Central memory CD4-positive, alpha-beta T cell (primary cell): Measurements from ENCODE around the gene MRPL40.
"Not testable (repeated sequence)": the region's sequence is repeated elsewhere in the genome, so short reads cannot be mapped to it uniquely, and the experiment has no call there.

Source experiments
- DNase-seq: peaks from one replicate; pipeline ENCODE4 v3.0.0; 2022

MRPL40 gene

GRCh38 chr22:19407649-19408606 lies 24.4 kb upstream of the MRPL40 start:
- DNase-seq = no peak

- no peak for DNase-seq
Observed at GRCh38 chr22:19410941-19411689, 21.2 kb upstream of the MRPL40 start.

GRCh38 chr22:19411690-19412045 lies 20.7 kb upstream of the MRPL40 start:
- no peak for DNase-seq

GRCh38 chr22:19412478-19412877 lies 19.9 kb upstream of the MRPL40 start:
- DNase-seq = no peak

- no peak for DNase-seq
Observed at GRCh38 chr22:19412923-19413322, 19.4 kb upstream of the MRPL40 start.

GRCh38 chr22:19419086-19419463 lies 13.3 kb upstream of the MRPL40 start:
- no peak for DNase-seq

GRCh38 chr22:19419464-19420178 lies 12.7 kb upstream of the MRPL40 start:
- peak; percentile 59 for DNase-seq

GRCh38 chr22:19420321-19420720 lies 12.0 kb upstream of the MRPL40 start:
- no peak for DNase-seq

- no peak for DNase-seq
Observed at GRCh38 chr22:19422440-19423301, 9.7 kb upstream of the MRPL40 start.

- DNase-seq = no peak
Observed at GRCh38 chr22:19424186-19424500, 8.2 kb upstream of the MRPL40 start.

- DNase-seq = peak; percentile 42
Observed at GRCh38 chr22:19429950-19430889, 2.1 kb upstream of the MRPL40 start.

GRCh38 chr22:19430890-19431541 lies 1.3 kb upstream of the MRPL40 start:
- no peak for DNase-seq

GRCh38 chr22:19431649-19432132 lies 654 bp upstream of the MRPL40 start, which contains the start of gene HIRA:
Gene HIRA, minus strand, starts transcription at chr22:19431733. Its CDS starts 257 bp downstream, at chr22:19431476.
- DNase-seq = peak; percentile 83

GRCh38 chr22:19434401-19434800 lies 2.1 kb downstream of the MRPL40 start:
- no peak for DNase-seq

- DNase-seq = no peak
Observed at GRCh38 chr22:19434829-19435580, 2.7 kb downstream of the MRPL40 start.

- not testable (repeated sequence) for DNase-seq
Observed at GRCh38 chr22:19436444-19437161, 4.3 kb downstream of the MRPL40 start.

GRCh38 chr22:19438298-19438697 lies 6.0 kb downstream of the MRPL40 start:
- DNase-seq = no peak

- DNase-seq = no peak
Observed at GRCh38 chr22:19440411-19441195, 8.3 kb downstream of the MRPL40 start.
